H1 (cell line): ENCODE measurements around the gene KRT77. TPM values are rescaled to one million over a fixed set of nuclear protein-coding genes. Genes with fewer than 3 reads are reported as not detected.
"Not testable (repeated sequence)": the region's sequence is repeated elsewhere in the genome, so short reads cannot be mapped to it uniquely, and the experiment has no call there.

Experiments used
- CTCF ChIA-PET: fragments of 300-600 bp; sonication (Branson Sonifier 250); formaldehyde crosslinking; loops from one replicate; lab custom pipeline; 2021; ENCODE audit not compliant: partially characterized antibody; lab: Charles Lee
- POLR2A ChIA-PET: fragments of 300-600 bp; sonication (Branson Sonifier 250); formaldehyde crosslinking; loops from one replicate; lab custom pipeline; 2021; ENCODE audit warnings: inconsistent platforms; ENCODE audit not compliant: partially characterized antibody; lab: Charles Lee
- DNase-seq, 2 experiments: peaks; one replicate each; pipeline versions ENCODE4 v3.0.0 to v3.0.0-alpha.2; 2010 to 2022; ENCODE audit warnings: low spot score in 2 of 2, low read depth in 1 of 2, mixed read lengths in 1 of 2
- FAIRE-seq: peaks from 2 replicates; lab custom pipeline; 2011; peaks lifted over from hg19 to GRCh38; lab: Jason Lieb, UNC
- H2AFZ ChIP-seq: 2 replicates; pipeline ENCODE4 v1.8.1; 2012; ENCODE audit warnings: low read length, inconsistent platforms
- H2AK5ac ChIP-seq: 2 replicates; pipeline ENCODE4 v1.6.1; 2013; ENCODE audit warnings: low read depth, low read length
- H2BK120ac ChIP-seq: replicated peaks from 2 replicates; pipeline ENCODE3; 2013; ENCODE audit warnings: low read depth, low read length, inconsistent platforms
- H2BK12ac ChIP-seq: 2 replicates; pipeline ENCODE4 v1.6.1; 2013; ENCODE audit warnings: low read depth, low read length
- H2BK15ac ChIP-seq: 2 replicates; pipeline ENCODE4 v1.6.1; 2013; ENCODE audit warnings: low read length
- H2BK20ac ChIP-seq: 2 replicates; pipeline ENCODE4 v1.6.1; 2013; ENCODE audit warnings: low read length
- H2BK5ac ChIP-seq: 2 replicates; pipeline ENCODE4 v1.6.1; 2013; ENCODE audit warnings: low read depth, low read length
- H3K14ac ChIP-seq: 2 replicates; pipeline ENCODE4 v1.6.1; 2013; ENCODE audit warnings: inconsistent platforms; ENCODE audit not compliant: insufficient read length
- H3K18ac ChIP-seq: 2 replicates; pipeline ENCODE4 v1.6.1; 2013; ENCODE audit warnings: low read length; ENCODE audit errors: extremely low read depth
- H3K23ac ChIP-seq: 2 replicates; pipeline ENCODE4 v1.6.1; 2013; ENCODE audit warnings: inconsistent platforms; ENCODE audit not compliant: insufficient read length
- H3K23me2 ChIP-seq: 2 replicates; pipeline ENCODE4 v1.6.1; 2013; ENCODE audit warnings: low read depth, low read length
- H3K27ac ChIP-seq: 2 replicates; pipeline ENCODE4 v1.6.1; 2011; ENCODE audit warnings: low read depth, low read length, inconsistent platforms
- H3K27me3 ChIP-seq, 4 experiments: replicated peaks in 1 of 4; 1 replicate in 1 of 4; 2 replicates in 3 of 4; pipeline versions ENCODE4 v1.6.1 to v1.8.1; 2011 to 2013; ENCODE audit warnings: low read length in 3 of 4, mild to moderate bottlenecking in 3 of 4, inconsistent platforms in 2 of 4, mixed read lengths in 2 of 4, moderate library complexity in 1 of 4; ENCODE audit not compliant: control insufficient read depth in 3 of 4, insufficient read depth in 3 of 4; ENCODE audit errors: extremely low read depth in 1 of 4
- H3K36me3 ChIP-seq, 4 experiments: 2 replicates each; pipeline versions ENCODE4 v1.6.1 to v1.8.1; 2011 to 2013; ENCODE audit warnings: mild to moderate bottlenecking in 4 of 4, low read length in 3 of 4, moderate library complexity in 2 of 4, control low read depth in 1 of 4, inconsistent platforms in 1 of 4; ENCODE audit not compliant: insufficient read depth in 4 of 4, control insufficient read depth in 2 of 4
- H3K4ac ChIP-seq: replicated peaks from 2 replicates; pipeline ENCODE3; 2013; ENCODE audit warnings: low read length, low read depth, mixed read lengths, inconsistent platforms; ENCODE audit not compliant: insufficient read length
- H3K4me1 ChIP-seq, 4 experiments: replicated peaks in 1 of 4; 1 replicate in 1 of 4; 2 replicates in 3 of 4; pipeline versions ENCODE4 v1.6.1 to v1.8.1; 2011 to 2013; ENCODE audit warnings: low read length in 3 of 4, inconsistent platforms in 2 of 4, mixed read lengths in 1 of 4; ENCODE audit not compliant: insufficient read depth in 4 of 4, control insufficient read depth in 3 of 4
- H3K4me2 ChIP-seq, 2 experiments: 2 replicates each; pipeline versions ENCODE4 v1.6.1 to v1.8.1; 2011 to 2013; ENCODE audit warnings: low read depth in 2 of 2, low read length in 2 of 2, control low read depth in 1 of 2, inconsistent platforms in 1 of 2, mild to moderate bottlenecking in 1 of 2; ENCODE audit not compliant: insufficient read depth in 1 of 2
- H3K4me3 ChIP-seq, 4 experiments: fragments of 200-600, 300-600 bp in 1 of 4; sonication (generic), shearing (Covaris generic), sonication (Bioruptor Twin) in 1 of 4; 2 replicates each; pipeline versions ENCODE4 v1.5.1 to v1.8.1; 2011 to 2016; ENCODE audit warnings: low read length in 4 of 4, low read depth in 3 of 4, control low read depth in 2 of 4, inconsistent platforms in 2 of 4, mild to moderate bottlenecking in 2 of 4, mixed read lengths in 1 of 4, moderate library complexity in 1 of 4; ENCODE audit not compliant: insufficient read depth in 2 of 4; ENCODE audit errors: extremely low read depth in 1 of 4
- H3K56ac ChIP-seq: replicated peaks from 2 replicates; pipeline ENCODE3; 2013; ENCODE audit warnings: low read depth, mild to moderate bottlenecking, mixed read lengths, low read length, inconsistent platforms; ENCODE audit not compliant: insufficient read length
- H3K79me1 ChIP-seq: 2 replicates; pipeline ENCODE4 v1.6.1; 2013; ENCODE audit warnings: low read depth, low read length, control low read depth
- H3K79me2 ChIP-seq, 2 experiments: 2 replicates each; pipeline versions ENCODE4 v1.6.1 to v1.8.1; 2012 to 2013; ENCODE audit warnings: low read length in 2 of 2, mild to moderate bottlenecking in 2 of 2, inconsistent platforms in 1 of 2; ENCODE audit not compliant: insufficient read depth in 2 of 2, control insufficient read depth in 1 of 2
- H3K9ac ChIP-seq, 4 experiments: replicated peaks in 1 of 4; 1 replicate in 1 of 4; 2 replicates in 3 of 4; pipeline versions ENCODE4 v1.6.1 to v1.8.1; 2011 to 2013; ENCODE audit warnings: low read depth in 3 of 4, low read length in 3 of 4, control low read depth in 2 of 4, mild to moderate bottlenecking in 2 of 4, moderate library complexity in 2 of 4, inconsistent platforms in 1 of 4; ENCODE audit errors: extremely low read depth in 1 of 4
- H3K9me3 ChIP-seq, 2 experiments: 2 replicates each; pipeline versions ENCODE4 v1.6.1 to v1.8.1; 2012 to 2013; ENCODE audit warnings: mild to moderate bottlenecking in 2 of 2, moderate library complexity in 2 of 2, control low read depth in 1 of 2, inconsistent platforms in 1 of 2, low read depth in 1 of 2, low read length in 1 of 2, mixed read lengths in 1 of 2; ENCODE audit not compliant: insufficient read depth in 2 of 2
- H4K20me1 ChIP-seq, 2 experiments: replicated peaks in 1 of 2; 2 replicates each; pipeline versions ENCODE3 to v1.8.1; 2011 to 2013; ENCODE audit warnings: inconsistent platforms in 2 of 2, low read length in 2 of 2, mild to moderate bottlenecking in 1 of 2; ENCODE audit not compliant: insufficient read depth in 2 of 2, control insufficient read depth in 1 of 2
- H4K5ac ChIP-seq: 2 replicates; pipeline ENCODE4 v1.6.1; 2013; ENCODE audit warnings: low read length, low read depth, mixed read lengths, inconsistent platforms; ENCODE audit not compliant: insufficient read length
- H4K8ac ChIP-seq: 2 replicates; pipeline ENCODE4 v1.8.0; 2013; ENCODE audit warnings: mild to moderate bottlenecking, moderate library complexity, low read length, inconsistent platforms; ENCODE audit not compliant: insufficient read depth; ENCODE audit errors: extremely low read depth
- H4K91ac ChIP-seq: replicated peaks from 2 replicates; pipeline ENCODE3; 2013; ENCODE audit warnings: low read length, mixed read lengths, inconsistent platforms; ENCODE audit not compliant: insufficient read length
- SIN3A ChIP-seq, 2 experiments: IDR thresholded peaks in 1 of 2; conservative IDR thresholded peaks in 1 of 2; 2 replicates each; pipeline ENCODE4 v1.6.1; 2011 to 2012; ENCODE audit warnings: low read length in 2 of 2, improper control_type of control experiment in 1 of 2, low read depth in 1 of 2, mild to moderate bottlenecking in 1 of 2
- SP1 ChIP-seq: IDR thresholded peaks from 2 replicates; pipeline ENCODE4 v1.6.1; 2011; ENCODE audit warnings: low read depth, low read length
- SP2 ChIP-seq: IDR thresholded peaks from 2 replicates; pipeline ENCODE4 v1.6.1; 2012; ENCODE audit warnings: mild to moderate bottlenecking, low read length, inconsistent platforms
- TEAD4 ChIP-seq: IDR thresholded peaks from 2 replicates; pipeline ENCODE4 v1.6.1; 2012; ENCODE audit warnings: low read depth, low read length, inconsistent platforms, mixed read lengths
- WGBS, 2 experiments: shearing (Covaris generic) in 1 of 2; methylation state at CpG; one replicate each; pipeline versions ENCODE4 v1.1.6 to v1.1.7; 2013 to 2015; ENCODE audit warnings: low lambda C conversion rate in 2 of 2, mixed read lengths in 2 of 2, inconsistent platforms in 1 of 2, low coverage in 1 of 2, missing lambda C conversion rate in 1 of 2; ENCODE audit not compliant: insufficient replicate concordance in 2 of 2, insufficient coverage in 1 of 2, insufficient read length in 1 of 2; ENCODE audit errors: extremely low coverage in 1 of 2, missing lambda C conversion rate in 1 of 2; 5-methylcytosine and 5-hydroxymethylcytosine counted together
- polyA plus RNA-seq, 7 experiments: library from polyadenylated mRNA; depleted of rRNA in 3 of 7; stranded (reverse) in 5 of 7; unstranded in 2 of 7; fragments of >200 nt in 5 of 7; fragments of 200-250 nt in 2 of 7; gene quantifications; 1 replicate in 5 of 7; 2 replicates in 1 of 7; 4 replicates in 1 of 7; pipeline versions ENCODE4 v1.2.1 to v1.2.3, GENCODE V29; 2011 to 2013; ENCODE audit warnings: missing spikeins in 2 of 7, mixed read lengths in 2 of 7
- total RNA-seq: library from RNA; stranded (reverse); fragmentation: NEBNext Ultra II Directional; extraction: Animal tissue kit (Norgen Biotek cat#: 25700); gene quantifications from 2 replicates; pipeline ENCODE4 v1.2.1, GENCODE V29; 2021

KRT77 gene
- total and polyA plus RNA-seq, 2 of the 8 experiments (the other 6 are each of a cell fraction or from before 2014, with no cell fraction given) = 0.02 TPM; not detected in 1

- TF ChIP-seq SP2 (no peak), SP1 (no peak), TEAD4 (no peak), SIN3A (conservative IDR thresholded peaks at IDR 0.05 in 1 of 2, IDR thresholded peaks at IDR 0.05 in 1 of 2; ENCODE audit: low read depth in 1 of 2, low read length in 2 of 2) (no peak)
- TF ChIP-seq, all 59 proteins: peak for 0
These were observed 48.5 kb upstream of the KRT77 start (continued) for GRCh38 chr12:52751795-52752194.

GRCh38 chr12:52750532-52750931 is 47.2 kb upstream of the KRT77 start:
- H3K36me3 ChIP-seq, H3K4me3 ChIP-seq, H3K23me2 ChIP-seq, H4K20me1 ChIP-seq, H3K4ac ChIP-seq, H3K23ac ChIP-seq, H2BK120ac ChIP-seq, H2AFZ ChIP-seq, H2AK5ac ChIP-seq, H3K9ac ChIP-seq, H3K79me1 ChIP-seq, H4K91ac ChIP-seq, DNase-seq, H3K27ac ChIP-seq, H3K4me1 ChIP-seq, FAIRE-seq, H3K27me3 ChIP-seq, H4K8ac ChIP-seq, H3K4me2 ChIP-seq, H2BK5ac ChIP-seq, H3K79me2 ChIP-seq, H2BK12ac ChIP-seq, H3K14ac ChIP-seq, POLR2A ChIA-PET, H2BK15ac ChIP-seq, H3K56ac ChIP-seq, H4K5ac ChIP-seq, H2BK20ac ChIP-seq, H3K9me3 ChIP-seq, H3K18ac ChIP-seq: not testable (repeated sequence)
- 79% methylated on average over 3 of the region's 3 CpGs; no CpG with 5 or more reads in 1 of the 2 experiments for WGBS, 2 experiments
- CTCF ChIA-PET = interaction anchor here (1.3 kb wide), 1 partner anchor 58 kb away, joined by 3 read pairs; no protein-coding TSS in a partner anchor
